GM18511 (cell line): ENCODE measurements around the gene CDH26.

ENCODE experiments used
- ATAC-seq: cut with Tn5 transposase; IDR thresholded peaks from one replicate; pipeline ENCODE4 v1.9.1; 2021; ENCODE audit warnings: mild to moderate bottlenecking, moderate library complexity; ENCODE audit not compliant: unreplicated experiment

Gene CDH26

GRCh38 chr20:59958123-59958522 lies at the start of gene CDH26:
CDH26 (plus strand) TSS chr20:59958423; CDS start chr20:59958727, 304 bp downstream.
- ATAC-seq, result no peak

DNA sequence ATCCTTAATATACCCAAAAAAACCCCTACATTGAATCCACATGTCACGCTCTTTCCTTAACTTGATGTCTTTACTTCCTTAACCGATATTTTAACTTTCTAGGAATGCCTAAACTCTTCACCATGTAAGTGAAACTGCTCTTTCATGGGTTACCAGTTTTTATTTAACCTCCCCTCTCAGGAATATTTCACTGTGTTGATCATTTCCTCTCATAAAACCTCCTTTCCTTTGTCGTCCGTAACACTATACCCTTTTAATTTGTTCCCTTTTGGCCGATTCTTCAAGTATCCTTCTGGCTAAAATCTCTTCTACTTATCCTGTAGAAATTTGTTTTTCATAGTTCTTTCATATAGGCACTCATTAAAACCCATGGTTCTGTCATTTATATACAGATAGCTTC lies 49.4 kb upstream of the CDH26 start:
- no peak for ATAC-seq

DNA sequence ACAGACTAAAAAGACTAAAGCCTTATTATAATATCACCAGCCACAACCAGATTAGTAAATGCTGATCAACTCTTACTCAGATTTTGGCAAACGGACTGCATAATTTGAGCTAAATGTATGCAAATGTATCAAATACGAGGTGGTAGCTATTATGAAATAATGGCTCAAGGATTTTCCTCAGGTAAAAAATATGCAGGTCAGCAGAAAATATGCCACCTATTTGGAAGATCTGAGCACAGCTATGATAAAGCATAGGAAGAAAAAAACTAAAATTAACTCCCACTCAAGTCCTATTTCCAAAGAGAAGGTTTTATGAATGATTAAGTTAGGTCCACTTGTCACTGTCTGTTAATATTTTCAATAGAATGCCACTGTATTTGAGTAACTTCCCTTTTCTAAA lies 47.2 kb upstream of the CDH26 start:
- no peak for ATAC-seq

DNA sequence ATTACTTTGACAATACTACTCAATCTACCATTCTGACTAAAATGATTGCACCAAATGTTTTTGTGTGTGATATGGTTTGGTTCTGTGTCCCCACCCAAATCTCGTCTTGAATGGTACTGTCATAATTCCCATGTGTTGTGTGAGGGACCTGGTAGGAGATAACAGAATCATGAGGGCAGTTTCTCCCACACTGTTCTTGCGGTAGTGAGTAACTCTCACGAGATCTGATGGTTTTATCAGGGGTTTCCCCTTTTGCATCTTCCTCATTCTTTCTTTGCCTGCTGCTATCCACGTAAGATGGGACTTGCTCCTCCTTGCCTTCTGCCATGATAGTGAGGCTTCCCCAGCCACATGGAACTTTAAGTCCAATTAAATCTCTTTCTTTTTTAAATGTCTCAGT lies 45.6 kb upstream of the CDH26 start:
- ATAC-seq, result no peak

GRCh38 chr20:59920944-59921343 lies 37.3 kb upstream of the CDH26 start:
- ATAC-seq, result no peak

GRCh38 chr20:59923514-59923913 lies 34.7 kb upstream of the CDH26 start:
- ATAC-seq, result no peak

DNA sequence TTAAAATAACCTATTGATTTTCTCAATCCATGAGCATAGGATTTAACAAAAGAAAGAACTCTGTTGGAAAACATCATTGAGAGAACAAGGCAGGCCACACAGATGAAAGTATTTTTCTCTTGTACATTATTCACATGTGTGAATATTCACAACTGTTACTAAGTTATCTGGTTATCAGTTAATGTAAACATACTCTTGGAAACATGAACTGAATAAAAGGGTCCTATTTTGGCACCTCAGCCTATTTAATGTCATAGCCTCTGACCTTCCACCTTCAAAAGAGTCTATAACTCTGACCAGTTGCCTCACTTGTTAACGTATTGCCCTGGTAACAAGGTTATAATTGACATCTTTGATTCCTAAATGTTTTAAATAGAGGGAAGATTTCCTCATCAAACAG lies 32.9 kb upstream of the CDH26 start:
- ATAC-seq, result no peak

- no peak for ATAC-seq
These were observed 32.3 kb upstream of the CDH26 start for GRCh38 chr20:59925899-59926298.

DNA sequence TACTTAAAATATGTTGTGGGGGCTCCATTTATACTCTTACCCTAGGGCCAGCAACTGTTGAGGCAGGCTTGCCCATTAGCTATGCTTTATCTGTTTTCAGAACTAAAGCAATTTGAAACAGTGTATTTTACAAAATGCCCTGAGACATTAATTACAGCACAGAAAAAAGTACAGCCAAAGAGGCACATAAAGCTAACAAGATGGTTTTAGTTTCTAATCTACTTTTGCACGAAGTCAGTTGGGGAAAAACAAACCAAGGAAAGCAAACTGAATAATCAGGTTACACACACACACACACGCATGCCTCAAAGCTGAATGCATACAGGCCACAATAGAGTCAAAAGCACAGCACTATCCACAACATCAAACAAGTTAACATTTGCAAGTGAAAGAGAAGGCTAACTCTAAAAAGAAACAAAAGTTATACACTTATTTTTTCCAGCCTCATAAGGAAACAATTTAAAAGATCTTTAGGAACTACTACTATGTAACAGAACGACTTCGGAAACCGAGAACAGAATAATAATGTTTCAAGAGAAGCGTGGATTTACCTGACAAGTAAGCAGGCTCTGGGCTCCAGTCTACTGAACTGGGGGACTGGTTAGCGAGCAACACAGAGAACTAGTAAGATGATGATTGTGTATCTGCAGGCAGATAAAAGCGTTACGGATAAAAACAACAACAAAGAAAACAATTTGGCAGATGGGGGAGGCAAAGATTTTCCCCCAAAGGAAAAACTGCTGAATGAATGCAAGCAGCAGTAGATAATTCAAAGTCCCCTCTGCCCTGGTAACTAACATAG lies 26.5 kb upstream of the CDH26 start:
- ATAC-seq, result no peak

- no peak for ATAC-seq
These were observed 25.5 kb upstream of the CDH26 start for GRCh38 chr20:59932616-59933295.

- no peak for ATAC-seq
These were observed 24.9 kb upstream of the CDH26 start, which contains the start of gene SYCP2 for GRCh38 chr20:59933296-59933848. SYCP2 (minus strand) TSS chr20:59933637; CDS start chr20:59922413, 11,224 bp downstream.

DNA sequence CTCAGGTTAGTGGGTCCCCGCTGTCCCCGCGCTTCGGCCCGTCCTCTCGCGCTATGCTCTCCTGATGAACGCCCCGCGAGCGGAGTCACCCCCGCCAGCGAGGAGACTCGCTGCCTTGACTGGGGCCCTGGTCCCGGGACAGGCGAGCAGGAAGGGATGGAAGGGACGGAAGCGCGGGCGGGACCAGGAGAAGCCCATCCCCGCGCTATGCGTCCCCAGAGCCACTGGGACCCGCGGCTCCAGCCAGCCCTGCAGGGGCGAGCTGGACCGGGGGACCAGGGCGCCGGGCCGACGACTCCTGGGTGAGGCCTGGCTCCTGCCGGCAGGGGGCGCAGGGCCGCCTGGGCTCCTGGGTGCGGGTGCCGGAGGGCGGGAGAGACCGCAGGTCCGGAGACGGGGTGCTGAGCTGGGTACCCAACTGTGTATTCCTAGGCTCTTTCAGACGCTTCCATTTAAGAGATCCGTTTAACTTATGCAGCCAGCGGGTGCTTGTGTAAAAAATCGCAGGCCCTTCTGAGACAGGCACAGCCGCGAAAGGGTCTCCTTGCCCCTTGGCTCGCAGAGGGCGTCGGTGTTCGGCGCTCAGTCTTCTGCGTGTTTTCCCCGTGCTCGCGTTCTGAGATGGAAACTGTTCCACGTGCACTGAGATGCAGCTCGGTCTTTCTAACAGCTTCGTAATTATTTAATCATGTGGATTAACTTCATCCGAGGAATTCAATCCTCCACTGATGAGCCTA lies 24.2 kb upstream of the CDH26 start:
- peak; percentile 96 for ATAC-seq

DNA sequence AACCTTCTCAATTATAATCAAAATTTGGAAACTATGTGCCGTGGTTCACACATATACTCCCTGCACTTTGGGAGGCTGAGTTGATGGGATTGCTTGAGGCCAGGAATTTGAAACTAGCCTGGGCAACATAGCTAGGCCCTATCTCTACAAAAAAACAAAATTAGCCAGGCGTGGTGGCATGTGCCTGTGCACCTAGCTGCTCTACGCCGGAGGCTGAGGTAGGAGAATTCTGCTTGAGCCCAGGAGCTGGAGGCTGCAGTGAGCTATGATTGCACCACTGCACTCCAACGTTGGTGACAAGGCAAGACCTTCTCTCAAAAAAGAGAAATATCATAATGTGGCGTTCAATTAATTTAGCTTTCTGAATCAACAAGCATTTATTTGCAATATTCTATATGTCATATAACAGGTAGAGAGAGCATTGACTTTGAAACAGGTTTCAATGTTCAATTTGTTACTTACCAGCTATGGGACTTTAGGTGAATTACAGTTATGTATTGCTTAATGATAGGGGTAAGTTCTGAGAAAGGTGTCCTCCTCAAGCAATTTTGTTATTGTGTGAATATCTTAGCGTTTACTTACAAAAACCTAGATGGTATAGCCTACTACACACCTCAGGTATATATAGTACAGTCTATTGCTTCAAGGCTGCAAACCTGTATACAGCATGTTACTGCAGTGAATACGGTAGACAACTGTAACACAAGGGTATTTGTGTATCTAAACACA lies 22.6 kb upstream of the CDH26 start:
- ATAC-seq, result no peak

GRCh38 chr20:59936409-59936808 lies 21.8 kb upstream of the CDH26 start:
- ATAC-seq, result no peak

DNA sequence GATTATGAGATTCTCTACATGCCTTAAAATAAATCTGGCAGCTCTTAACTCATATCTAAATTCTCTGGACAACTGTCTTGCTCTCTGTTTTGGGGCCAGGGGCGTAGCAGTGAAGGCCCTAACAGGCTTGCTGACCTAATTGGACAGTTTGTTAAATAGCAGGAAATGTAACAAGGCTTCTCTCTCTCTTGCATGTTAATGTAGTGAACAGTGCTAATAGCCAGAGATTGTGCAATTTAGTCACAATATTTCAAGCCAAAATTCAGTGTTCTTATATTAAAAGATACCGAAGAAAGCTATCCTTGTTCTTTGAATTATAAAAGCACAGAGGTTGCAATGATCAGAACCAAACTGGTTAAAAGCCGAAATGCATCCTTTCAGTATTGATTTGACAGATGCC lies 21.1 kb upstream of the CDH26 start:
- no peak for ATAC-seq

- no peak for ATAC-seq
These were observed 20.0 kb upstream of the CDH26 start for GRCh38 chr20:59938221-59938620.

- ATAC-seq, result no peak
These were observed 19.5 kb upstream of the CDH26 start for GRCh38 chr20:59938696-59939051.

DNA sequence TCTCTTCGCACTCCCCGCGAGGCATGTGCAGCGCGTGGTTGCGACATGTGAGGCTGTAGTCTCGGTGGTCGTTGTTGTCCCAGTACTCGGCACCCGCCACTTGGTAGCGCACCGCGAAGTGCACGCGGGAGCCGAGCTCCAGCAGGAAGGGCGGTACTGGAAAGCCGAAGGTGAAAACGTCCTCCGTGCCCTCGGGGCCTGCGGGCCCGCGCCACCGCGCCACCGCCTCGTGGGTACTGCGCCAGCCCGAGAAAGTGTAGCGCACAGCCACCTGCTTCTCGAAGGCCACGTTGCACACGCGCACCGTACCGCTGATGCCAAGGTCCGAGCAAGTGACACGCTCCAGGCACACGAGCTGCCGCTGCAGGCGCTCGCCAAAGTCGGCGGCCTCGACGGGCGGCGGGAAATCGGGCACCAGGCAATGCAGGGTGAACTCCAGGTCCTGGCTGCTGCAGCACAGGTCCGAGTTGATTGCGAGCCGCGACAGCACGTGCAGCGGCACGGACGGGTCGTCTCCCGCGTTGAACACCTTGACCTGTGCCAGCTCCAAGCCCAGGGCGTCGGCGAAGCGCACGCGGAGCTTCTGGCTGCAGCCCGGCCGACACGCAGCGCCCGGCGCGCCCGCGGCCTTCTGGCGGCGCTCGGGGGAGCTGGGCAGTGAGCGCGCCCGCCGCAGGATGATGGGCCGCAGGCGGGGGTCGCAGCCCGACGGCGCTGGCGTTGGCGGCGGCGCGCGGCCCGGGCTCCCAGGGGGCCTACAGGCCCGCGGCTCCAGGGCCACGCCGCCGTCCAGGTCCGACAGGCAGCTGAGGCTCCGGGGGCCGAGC lies 19.0 kb upstream of the CDH26 start:
- no peak for ATAC-seq

DNA sequence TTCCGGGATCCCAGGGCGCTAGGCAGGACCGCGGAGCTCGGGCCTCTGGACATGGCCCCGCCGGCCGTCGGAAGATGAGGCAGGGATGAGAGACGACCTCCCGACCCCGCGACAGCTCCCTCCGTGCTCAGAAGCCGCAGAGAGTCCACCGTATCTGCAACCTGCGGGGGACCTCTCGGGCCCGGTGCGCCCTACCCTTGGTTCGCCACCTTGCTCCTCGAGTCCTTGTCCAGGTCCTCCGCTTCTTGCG lies 18.4 kb upstream of the CDH26 start:
- ATAC-seq, result peak; percentile 48
